Panc1 (cell line): ENCODE data around the gene FAF1.

ENCODE experiments used
- CTCF ChIP-seq: fragments of 450-650 bp; IDR thresholded peaks from 2 replicates; pipeline ENCODE4 v1.5.1; 2017; ENCODE audit warnings: mild to moderate bottlenecking
- POLR2AphosphoS5 ChIP-seq: IDR thresholded peaks from 2 replicates; pipeline ENCODE4 v1.6.1; 2012; ENCODE audit warnings: mild to moderate bottlenecking, low read depth, low read length, moderate library complexity
- REST ChIP-seq, 2 experiments: IDR thresholded peaks; 2 replicates each; pipeline ENCODE4 v1.6.1; 2011 to 2012; ENCODE audit warnings: low read depth in 2 of 2, control low read depth in 1 of 2, low read length in 1 of 2, mild to moderate bottlenecking in 1 of 2, moderate library complexity in 1 of 2; ENCODE audit not compliant: insufficient read depth in 1 of 2
- SIN3A ChIP-seq: IDR thresholded peaks from 2 replicates; pipeline ENCODE4 v1.6.1; 2012; ENCODE audit warnings: low read depth, mild to moderate bottlenecking, low read length, moderate library complexity, borderline replicate concordance; ENCODE audit not compliant: insufficient read depth

- TF ChIP-seq CTCF (no peak), POLR2AphosphoS5 (no peak), REST (IDR thresholded peaks at IDR 0.05; ENCODE audit: insufficient read depth in 1 of 2, low read depth in 2 of 2, low read length in 1 of 2) (no peak), SIN3A (no peak)
These were observed 256.8 kb downstream of the FAF1 start for GRCh38 chr1:50703240-50703639.
